GM19463 (cell line): ENCODE measurements around the gene ZNF133.

Experiments used
- ATAC-seq: cut with Tn5 transposase; IDR thresholded peaks from one replicate; pipeline ENCODE4 v1.9.1; 2021; ENCODE audit warnings: mild to moderate bottlenecking, moderate library complexity; ENCODE audit not compliant: unreplicated experiment

Gene ZNF133

GRCh38 chr20:18360635-18361034 is 72.3 kb downstream of the ZNF133 start:
- no peak for ATAC-seq

- no peak for ATAC-seq
Measured at GRCh38 chr20:18361678-18362077, 73.4 kb downstream of the ZNF133 start.

DNA sequence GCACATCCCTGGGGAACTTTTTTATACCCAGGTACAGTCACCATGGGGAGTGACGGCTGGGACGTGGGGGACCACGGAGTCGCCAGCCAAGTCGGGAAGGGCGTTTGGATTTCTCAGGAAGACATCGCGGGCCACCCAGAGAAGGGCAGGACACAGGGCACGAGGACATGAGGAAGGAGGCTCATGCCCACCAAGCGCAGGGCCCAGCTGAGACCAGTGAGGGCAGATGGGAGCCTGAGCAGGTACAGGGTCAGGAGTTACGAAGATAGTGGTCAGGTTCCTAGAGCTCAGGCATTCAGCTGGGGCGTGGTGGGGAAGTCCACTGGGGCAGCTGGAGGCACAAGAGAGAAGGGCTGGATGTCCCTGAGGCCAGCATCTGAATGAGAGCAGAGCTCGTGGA is 74.6 kb downstream of the ZNF133 start:
- no peak for ATAC-seq

GRCh38 chr20:18363708-18364107 is 75.4 kb downstream of the ZNF133 start:
- ATAC-seq, result no peak

GRCh38 chr20:18364768-18365167 is 76.4 kb downstream of the ZNF133 start:
- ATAC-seq, result no peak
